Measurements from ENCODE around the gene PGBD5. TPM values are rescaled to one million over a fixed set of nuclear protein-coding genes. Genes with fewer than 3 reads are reported as not detected.

Gene PGBD5
- polyA plus RNA-seq, 1 experiment, result 1.0 TPM

DNA sequence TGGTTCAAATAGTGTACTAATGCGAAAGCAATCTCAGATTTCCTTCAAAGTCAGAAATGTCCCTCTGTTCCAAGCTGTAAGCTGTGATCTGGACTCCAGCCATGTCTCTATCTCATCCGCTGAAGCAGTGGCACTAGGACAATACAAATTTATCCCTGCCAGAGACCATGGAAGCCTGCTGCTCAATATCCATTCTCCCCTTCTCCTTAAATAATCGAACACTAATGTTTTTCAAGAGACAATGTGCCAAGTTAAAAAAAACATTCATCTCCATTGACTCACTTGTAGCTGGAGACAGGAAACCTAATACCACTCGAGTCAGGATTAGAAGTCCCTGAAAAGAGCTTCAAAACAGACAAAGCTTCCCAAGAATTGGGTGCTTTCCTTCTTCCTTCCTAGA is 38.5 kb upstream of the PGBD5 start:
- Histone ChIP-seq H3K4me3 (ENCODE audit: low read depth, low read length) (no peak overlapping the region), H3K9me3 (ENCODE audit: control insufficient read depth, insufficient read depth, low read length) (no peaks in the 10 kb centered on the region), H3K27me3 (ENCODE audit: control insufficient read depth, insufficient read depth, low read length) (no peaks in the 10 kb centered on the region), H3K27ac (ENCODE audit: low read depth, low read length) (no peak overlapping the region)
- DNase-seq (ENCODE audit: low read depth, low spot score), result no peak
- ChIA-PET CTCF (no interaction called here), POLR2A (no interaction called here)
- no peak for TF ChIP-seq CTCF (IDR thresholded peaks at IDR 0.05; ENCODE audit: low read depth, low read length)

DNA sequence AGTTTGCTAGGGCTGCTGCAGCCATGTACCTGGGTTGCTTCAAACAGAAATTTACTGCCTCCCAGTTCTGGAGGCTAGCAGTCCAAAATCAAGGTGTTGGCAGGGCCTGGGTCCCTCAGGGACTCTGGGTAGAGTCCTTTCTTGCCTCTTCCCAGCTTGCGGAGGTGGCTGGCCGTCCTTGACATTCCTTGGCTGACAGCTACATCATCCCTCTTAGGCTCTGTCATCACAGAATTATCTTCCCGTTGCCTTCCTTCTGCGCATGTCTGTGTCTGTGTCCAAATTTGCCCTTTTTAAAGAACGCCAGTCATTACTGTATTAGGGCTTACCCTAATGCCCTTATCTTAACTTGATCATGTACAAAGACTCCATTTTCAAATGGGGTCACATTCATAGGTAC is 37.6 kb upstream of the PGBD5 start:
- Histone ChIP-seq H3K27me3 (ENCODE audit: control insufficient read depth, insufficient read depth, low read length) (no peaks in the 10 kb centered on the region), H3K4me3 (ENCODE audit: low read depth, low read length) (no peak overlapping the region), H3K9me3 (ENCODE audit: control insufficient read depth, insufficient read depth, low read length) (no peaks in the 10 kb centered on the region), H3K27ac (ENCODE audit: low read depth, low read length) (no peak overlapping the region)
- POLR2A ChIA-PET, result no interaction called here
- CTCF ChIA-PET, result no interaction called here
- no peak for TF ChIP-seq CTCF (IDR thresholded peaks at IDR 0.05; ENCODE audit: low read depth, low read length)
- no peak for DNase-seq (ENCODE audit: low read depth, low spot score)

- no peak for DNase-seq (ENCODE audit: low read depth, low spot score)
- POLR2A ChIA-PET, result no interaction called here
- no peak overlapping the region for H3K4me3 ChIP-seq (ENCODE audit: low read depth, low read length)
- CTCF ChIA-PET, result no interaction called here
- no peak overlapping the region for H3K27ac ChIP-seq (ENCODE audit: low read depth, low read length)
- H3K9me3 ChIP-seq (ENCODE audit: control insufficient read depth, insufficient read depth, low read length), result no peaks in the 10 kb centered on the region
- no peaks in the 10 kb centered on the region for H3K27me3 ChIP-seq (ENCODE audit: control insufficient read depth, insufficient read depth, low read length)
- TF ChIP-seq CTCF (IDR thresholded peaks at IDR 0.05; ENCODE audit: low read depth, low read length), result no peak
These were observed 37.2 kb upstream of the PGBD5 start for GRCh38 chr1:230463326-230463725.

GRCh38 chr1:230459465-230459864 is 33.3 kb upstream of the PGBD5 start:
- CTCF ChIA-PET, result no interaction called here
- POLR2A ChIA-PET, result no interaction called here
- H3K27me3 ChIP-seq (ENCODE audit: control insufficient read depth, insufficient read depth, low read length), result no peaks in the 10 kb centered on the region
- H3K27ac ChIP-seq (ENCODE audit: low read depth, low read length), result no peak overlapping the region
- H3K9me3 ChIP-seq (ENCODE audit: control insufficient read depth, insufficient read depth, low read length), result no peaks in the 10 kb centered on the region
- no peak overlapping the region for H3K4me3 ChIP-seq (ENCODE audit: low read depth, low read length)
- DNase-seq (ENCODE audit: low read depth, low spot score), result peak; percentile 8
- no peak for TF ChIP-seq CTCF (IDR thresholded peaks at IDR 0.05; ENCODE audit: low read depth, low read length)

DNA sequence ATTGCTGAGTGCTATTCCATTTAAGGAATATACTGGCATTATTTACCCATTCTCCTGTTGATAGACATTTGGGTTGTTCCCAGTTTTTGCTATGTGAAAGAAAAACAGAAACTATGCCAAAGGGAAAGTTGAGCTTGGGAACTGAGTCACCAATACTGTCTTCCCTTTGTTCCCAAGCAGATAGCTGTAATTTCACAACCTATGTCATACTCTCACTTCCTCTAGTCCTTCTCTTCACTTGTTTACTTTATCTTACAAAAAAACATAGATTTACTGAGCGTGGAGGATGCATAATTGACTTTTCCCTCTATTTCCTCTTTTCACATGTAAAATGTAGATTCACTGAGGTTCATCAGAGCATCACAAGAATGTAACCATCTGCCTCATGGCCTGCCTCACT is 32.4 kb upstream of the PGBD5 start:
- CTCF ChIA-PET, result no interaction called here
- DNase-seq (ENCODE audit: low read depth, low spot score), result no peak
- H3K27me3 ChIP-seq (ENCODE audit: control insufficient read depth, insufficient read depth, low read length), result no peaks in the 10 kb centered on the region
- H3K27ac ChIP-seq (ENCODE audit: low read depth, low read length), result no peak overlapping the region
- no peak overlapping the region for H3K4me3 ChIP-seq (ENCODE audit: low read depth, low read length)
- POLR2A ChIA-PET, result no interaction called here
- H3K9me3 ChIP-seq (ENCODE audit: control insufficient read depth, insufficient read depth, low read length), result no peaks in the 10 kb centered on the region
- TF ChIP-seq CTCF (IDR thresholded peaks at IDR 0.05; ENCODE audit: low read depth, low read length), result no peak

Data from AG04450 (cell line).